ENCODE results near the gene TPMT. TPM values are rescaled to one million over a fixed set of nuclear protein-coding genes. Genes with fewer than 3 reads are reported as not detected.

The TPMT gene
- total and polyA plus RNA-seq, 2 of the 13 experiments (the other 11 are each of a cell fraction or from before 2014, with no cell fraction given), result 11.1 to 22.8 TPM

DNA sequence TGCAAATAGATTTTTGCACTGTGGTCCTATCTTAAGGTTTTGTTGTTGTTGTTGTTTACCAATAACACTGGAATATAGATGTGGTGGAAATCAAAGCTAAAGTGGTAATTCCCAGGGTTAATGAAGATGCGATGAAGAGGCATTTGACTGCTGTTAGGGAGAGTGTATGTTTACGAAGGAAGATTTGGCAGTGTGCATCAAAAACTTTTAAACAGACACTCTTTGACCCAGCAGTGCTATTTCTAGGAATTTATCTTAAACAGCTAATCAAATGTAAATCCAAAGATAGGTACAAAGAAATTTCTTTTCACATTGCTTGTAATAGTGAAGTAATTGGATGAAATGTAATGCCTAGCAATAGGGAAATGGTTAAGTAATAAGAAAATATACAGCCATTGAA, 34.3 kb upstream of the TPMT start:
- Histone ChIP-seq H3K9ac (ENCODE audit: insufficient read depth, low read depth, low read length) (no peak overlapping the region), H3K79me2 (ENCODE audit: insufficient read depth, low read length) (no peaks in the 10 kb centered on the region), H3K4me1 (ENCODE audit: insufficient read depth, low read length) (no peaks in the 10 kb centered on the region), H4K20me1 (ENCODE audit: insufficient read depth, low read length) (no peaks in the 10 kb centered on the region), H2AFZ (ENCODE audit: low read length) (no peak overlapping the region), H3K27me3 (ENCODE audit: control insufficient read depth in 1 of 2, insufficient read depth in 2 of 2, low read length in 2 of 2) (no peaks in the 10 kb centered on the region), H3K4me2 (ENCODE audit: low read depth, low read length) (no peak overlapping the region), H3K36me3 (replicated peaks in 1 of 2; ENCODE audit: control insufficient read depth in 1 of 2, insufficient read depth in 2 of 2, low read length in 2 of 2) (peaks cover 0 to 4% of the 10 kb centered on the region in 2 experiments; a peak in 1 of 5 replicates), H3K9me3 (ENCODE audit: low read length) (no peaks in the 10 kb centered on the region), H3K4me3 (replicated peaks in 1 of 3; ENCODE audit: insufficient read depth in 1 of 3, low read depth in 2 of 3, low read length in 3 of 3) (no peak overlapping the region), H3K27ac (ENCODE audit: extremely low read length, insufficient read depth, low read length) (no peak overlapping the region)
- 97% methylated on average over 2 of the region's 2 CpGs for whole genome bisulfite sequencing (ENCODE audit: low lambda C conversion rate)
- in situ Hi-C loops (cut with HindIII; ENCODE audit: extremely low pct_ligation_motif_present, low pct_unique_long_range_greater_than_20kb) (no loop called here), intact Hi-C loops (cut with micrococcal nuclease; ENCODE audit: unreplicated experiment) (no loop called here)
- FAIRE-seq (no peak), ATAC-seq (no peak), DNase-seq (ENCODE audit: low spot score) (no peak)
- BruUV-seq (replicated peaks), result no TSS peak
- CTCF ChIA-PET (ENCODE audit: low intra/inter-chr PET ratio, low total read pairs), result no interaction called here
- TF ChIP-seq CHD2 (IDR thresholded peaks at IDR 0.05; ENCODE audit: low read depth, low read length) (no peak), FOXP1 (IDR thresholded peaks at IDR 0.05) (peak; percentile 24; the same call in 1 of the 2 replicates), FOXP1 (CRISPR knock-in tag; IDR thresholded peaks at IDR 0.05) (no peak)
- POLR2A ChIA-PET, result no interaction called here

DNA sequence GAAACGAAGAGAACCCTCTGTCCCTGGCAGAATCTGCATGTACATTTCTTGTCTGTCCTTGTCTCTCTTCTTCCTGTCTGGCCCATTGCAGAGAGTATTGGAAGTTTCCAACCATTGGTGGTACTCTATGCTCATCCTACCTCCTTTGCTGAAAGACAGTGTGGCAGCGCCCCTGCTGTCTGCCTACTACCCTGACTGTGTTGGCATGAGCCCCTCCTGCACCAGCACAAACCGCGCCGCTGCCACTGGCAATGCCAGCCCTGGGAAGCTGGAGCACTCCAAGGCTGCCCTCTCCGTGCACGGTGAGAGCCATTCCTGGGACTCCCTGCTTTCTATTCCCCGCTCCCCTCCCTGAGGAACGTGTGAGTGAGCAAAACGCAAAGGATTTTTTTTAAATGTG, 32.8 kb upstream of the TPMT start:
- H3K4me3 ChIP-seq (replicated peaks in 1 of 3; ENCODE audit: insufficient read depth in 1 of 3, low read depth in 2 of 3, low read length in 3 of 3), result no peak overlapping the region
- WGBS (ENCODE audit: low lambda C conversion rate), result 96% methylated on average over 10 of the region's 10 CpGs
- no TSS peak for BruUV-seq (replicated peaks)
- no peaks in the 10 kb centered on the region for H4K20me1 ChIP-seq (ENCODE audit: insufficient read depth, low read length)
- in situ Hi-C loops (cut with HindIII; ENCODE audit: extremely low pct_ligation_motif_present, low pct_unique_long_range_greater_than_20kb), result no loop called here
- H3K9me3 ChIP-seq (ENCODE audit: low read length), result no peaks in the 10 kb centered on the region
- no peak overlapping the region for H2AFZ ChIP-seq (ENCODE audit: low read length)
- H3K36me3 ChIP-seq (replicated peaks in 1 of 2; ENCODE audit: control insufficient read depth in 1 of 2, insufficient read depth in 2 of 2, low read length in 2 of 2), result peaks cover 0 to 4% of the 10 kb centered on the region in 2 experiments; a peak in 1 of 5 replicates
- no peaks in the 10 kb centered on the region for H3K27me3 ChIP-seq (ENCODE audit: control insufficient read depth in 1 of 2, insufficient read depth in 2 of 2, low read length in 2 of 2)
- H3K27ac ChIP-seq (ENCODE audit: extremely low read length, insufficient read depth, low read length), result no peak overlapping the region
- FAIRE-seq, result no peak
- no peak overlapping the region for H3K9ac ChIP-seq (ENCODE audit: insufficient read depth, low read depth, low read length)
- POLR2A ChIA-PET, result no interaction called here
- H3K4me1 ChIP-seq (ENCODE audit: insufficient read depth, low read length), result no peaks in the 10 kb centered on the region
- intact Hi-C loops (cut with micrococcal nuclease; ENCODE audit: unreplicated experiment), result no loop called here
- H3K79me2 ChIP-seq (ENCODE audit: insufficient read depth, low read length), result no peaks in the 10 kb centered on the region
- CTCF ChIA-PET (ENCODE audit: low intra/inter-chr PET ratio, low total read pairs), result no interaction called here
- ATAC-seq, result no peak
- H3K4me2 ChIP-seq (ENCODE audit: low read depth, low read length), result no peak overlapping the region
- TF ChIP-seq AHR (CRISPR knock-in tag; IDR thresholded peaks at IDR 0.05) (no peak), ELF3 (CRISPR knock-in tag; IDR thresholded peaks at IDR 0.05) (no peak), ZNF616 (CRISPR knock-in tag; IDR thresholded peaks at IDR 0.05; ENCODE audit: low read depth) (no peak)
- TF ChIP-seq, protein P1, sequence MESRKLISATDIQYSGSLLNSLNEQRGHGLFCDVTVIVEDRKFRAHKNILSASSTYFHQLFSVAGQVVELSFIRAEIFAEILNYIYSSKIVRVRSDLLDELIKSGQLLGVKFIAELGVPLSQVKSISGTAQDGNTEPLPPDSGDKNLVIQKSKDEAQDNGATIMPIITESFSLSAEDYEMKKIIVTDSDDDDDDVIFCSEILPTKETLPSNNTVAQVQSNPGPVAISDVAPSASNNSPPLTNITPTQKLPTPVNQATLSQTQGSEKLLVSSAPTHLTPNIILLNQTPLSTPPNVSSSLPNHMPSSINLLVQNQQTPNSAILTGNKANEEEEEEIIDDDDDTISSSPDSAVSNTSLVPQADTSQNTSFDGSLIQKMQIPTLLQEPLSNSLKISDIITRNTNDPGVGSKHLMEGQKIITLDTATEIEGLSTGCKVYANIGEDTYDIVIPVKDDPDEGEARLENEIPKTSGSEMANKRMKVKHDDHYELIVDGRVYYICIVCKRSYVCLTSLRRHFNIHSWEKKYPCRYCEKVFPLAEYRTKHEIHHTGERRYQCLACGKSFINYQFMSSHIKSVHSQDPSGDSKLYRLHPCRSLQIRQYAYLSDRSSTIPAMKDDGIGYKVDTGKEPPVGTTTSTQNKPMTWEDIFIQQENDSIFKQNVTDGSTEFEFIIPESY (CRISPR knock-in tag; IDR thresholded peaks at IDR 0.05), result no peak
- DNase-seq (ENCODE audit: low spot score), result no peak

Data from HepG2 (cell line).